Panc1 (cell line): ENCODE data around the gene NHEJ1. TPM values are rescaled to one million over a fixed set of nuclear protein-coding genes. Genes with fewer than 3 reads are reported as not detected.

Source experiments
- ATAC-seq: fragments of 200-7000 bp; cut with Tn5 transposase; 2 replicates; pipeline ENCODE4 v1.9.1; 2020; ENCODE audit warnings: mild to moderate bottlenecking, moderate library complexity
- BruUV-seq: library from RNA; stranded (reverse); fragments of 400-500 nt; replicated peaks from 2 replicates; lab custom pipeline; 2021; lab: Mats Ljungman, UMichigan
- CTCF ChIA-PET: fragments of 300-600 bp; sonication (Branson Sonifier 250); formaldehyde crosslinking; loops from one replicate; lab custom pipeline; 2022; ENCODE audit warnings: antibody characterized with exemption; lab: Charles Lee
- POLR2A ChIA-PET: fragments of 300-600 bp; sonication (Branson Sonifier 250); formaldehyde crosslinking; loops from one replicate; lab custom pipeline; 2022; ENCODE audit warnings: antibody characterized with exemption; lab: Charles Lee
- DNase-seq: peaks from one replicate; pipeline ENCODE4 v3.0.0-alpha.2; 2010; ENCODE audit warnings: low read depth, low spot score
- H3K27ac ChIP-seq: 2 replicates; pipeline ENCODE4 v1.5.1; 2011; ENCODE audit warnings: mild to moderate bottlenecking, low read length, inconsistent platforms
- H3K27me3 ChIP-seq: fragments of 200-500 bp; sonication (Bioruptor generic); 2 replicates; pipeline ENCODE4 v1.6.0; 2014; ENCODE audit warnings: low read length, inconsistent platforms; ENCODE audit not compliant: control insufficient read depth, insufficient read depth
- H3K36me3 ChIP-seq: fragments of 200-500 bp; sonication (Bioruptor generic); 2 replicates; pipeline ENCODE4 v1.5.1; 2014; ENCODE audit warnings: inconsistent platforms, mild to moderate bottlenecking, low read length, moderate library complexity; ENCODE audit not compliant: control insufficient read depth, insufficient read depth
- H3K4me1 ChIP-seq: 2 replicates; pipeline ENCODE4 v1.5.1; 2011; ENCODE audit warnings: inconsistent platforms, mild to moderate bottlenecking, low read length, moderate library complexity; ENCODE audit not compliant: control insufficient read depth, insufficient read depth
- H3K4me3 ChIP-seq, 2 experiments: 2 replicates each; pipeline ENCODE4 v1.5.1; 2011 to 2012; ENCODE audit warnings: low read depth in 2 of 2, low read length in 2 of 2, mild to moderate bottlenecking in 2 of 2, inconsistent platforms in 1 of 2, moderate library complexity in 1 of 2
- H3K9me3 ChIP-seq: fragments of 200-500 bp; sonication (Bioruptor generic); 2 replicates; pipeline ENCODE4 v1.5.1; 2014; ENCODE audit warnings: low read depth, mild to moderate bottlenecking, inconsistent platforms, low read length, moderate library complexity; ENCODE audit not compliant: control insufficient read depth, insufficient read depth
- POLR2AphosphoS5 ChIP-seq: IDR thresholded peaks from 2 replicates; pipeline ENCODE4 v1.6.1; 2012; ENCODE audit warnings: mild to moderate bottlenecking, low read depth, low read length, moderate library complexity
- SIN3A ChIP-seq: IDR thresholded peaks from 2 replicates; pipeline ENCODE4 v1.6.1; 2012; ENCODE audit warnings: low read depth, mild to moderate bottlenecking, low read length, moderate library complexity, borderline replicate concordance; ENCODE audit not compliant: insufficient read depth
- TCF7L2 ChIP-seq: IDR thresholded peaks from 2 replicates; pipeline ENCODE4 v1.6.1; 2011; ENCODE audit warnings: mild to moderate bottlenecking, low read depth, low read length, inconsistent platforms
- in situ Hi-C: cut with HindIII; loops from 2 replicates; pipeline ENCODE4 v1.10.0; 2016; ENCODE audit warnings: low sequenced_read_pairs, low pct_unique_long_range_greater_than_20kb
- intact Hi-C: fragments of 100-400 bp; cut with micrococcal nuclease; formaldehyde crosslinking; loops from one replicate; pipeline ENCODE4 v1.10.0; 2022; ENCODE audit not compliant: unreplicated experiment
- total RNA-seq: library from RNA; stranded (reverse); gene quantifications from one replicate; pipeline ENCODE4 v1.2.1, GENCODE V29; 2021; ENCODE audit not compliant: unreplicated experiment
- TF ChIP-seq, protein P1 (sequence below): fragments of 450-650 bp; IDR thresholded peaks from 2 replicates; pipeline ENCODE4 v1.5.1; 2017; ENCODE audit warnings: mild to moderate bottlenecking
- TF ChIP-seq, protein P2 (sequence below), 2 experiments: IDR thresholded peaks; 2 replicates each; pipeline ENCODE4 v1.6.1; 2011 to 2012; ENCODE audit warnings: low read depth in 2 of 2, control low read depth in 1 of 2, low read length in 1 of 2, mild to moderate bottlenecking in 1 of 2, moderate library complexity in 1 of 2; ENCODE audit not compliant: insufficient read depth in 1 of 2

The NHEJ1 gene
- total RNA-seq, 1 experiment from 2014 or later = 18.2 TPM

GRCh38 chr2:219054956-219055903, 105.4 kb downstream of the NHEJ1 start:
- TF ChIP-seq, protein P1, sequence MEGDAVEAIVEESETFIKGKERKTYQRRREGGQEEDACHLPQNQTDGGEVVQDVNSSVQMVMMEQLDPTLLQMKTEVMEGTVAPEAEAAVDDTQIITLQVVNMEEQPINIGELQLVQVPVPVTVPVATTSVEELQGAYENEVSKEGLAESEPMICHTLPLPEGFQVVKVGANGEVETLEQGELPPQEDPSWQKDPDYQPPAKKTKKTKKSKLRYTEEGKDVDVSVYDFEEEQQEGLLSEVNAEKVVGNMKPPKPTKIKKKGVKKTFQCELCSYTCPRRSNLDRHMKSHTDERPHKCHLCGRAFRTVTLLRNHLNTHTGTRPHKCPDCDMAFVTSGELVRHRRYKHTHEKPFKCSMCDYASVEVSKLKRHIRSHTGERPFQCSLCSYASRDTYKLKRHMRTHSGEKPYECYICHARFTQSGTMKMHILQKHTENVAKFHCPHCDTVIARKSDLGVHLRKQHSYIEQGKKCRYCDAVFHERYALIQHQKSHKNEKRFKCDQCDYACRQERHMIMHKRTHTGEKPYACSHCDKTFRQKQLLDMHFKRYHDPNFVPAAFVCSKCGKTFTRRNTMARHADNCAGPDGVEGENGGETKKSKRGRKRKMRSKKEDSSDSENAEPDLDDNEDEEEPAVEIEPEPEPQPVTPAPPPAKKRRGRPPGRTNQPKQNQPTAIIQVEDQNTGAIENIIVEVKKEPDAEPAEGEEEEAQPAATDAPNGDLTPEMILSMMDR = no peak
- TF ChIP-seq TCF7L2 (no peak), POLR2AphosphoS5 (no peak), SIN3A (no peak)
- TF ChIP-seq, protein P2, sequence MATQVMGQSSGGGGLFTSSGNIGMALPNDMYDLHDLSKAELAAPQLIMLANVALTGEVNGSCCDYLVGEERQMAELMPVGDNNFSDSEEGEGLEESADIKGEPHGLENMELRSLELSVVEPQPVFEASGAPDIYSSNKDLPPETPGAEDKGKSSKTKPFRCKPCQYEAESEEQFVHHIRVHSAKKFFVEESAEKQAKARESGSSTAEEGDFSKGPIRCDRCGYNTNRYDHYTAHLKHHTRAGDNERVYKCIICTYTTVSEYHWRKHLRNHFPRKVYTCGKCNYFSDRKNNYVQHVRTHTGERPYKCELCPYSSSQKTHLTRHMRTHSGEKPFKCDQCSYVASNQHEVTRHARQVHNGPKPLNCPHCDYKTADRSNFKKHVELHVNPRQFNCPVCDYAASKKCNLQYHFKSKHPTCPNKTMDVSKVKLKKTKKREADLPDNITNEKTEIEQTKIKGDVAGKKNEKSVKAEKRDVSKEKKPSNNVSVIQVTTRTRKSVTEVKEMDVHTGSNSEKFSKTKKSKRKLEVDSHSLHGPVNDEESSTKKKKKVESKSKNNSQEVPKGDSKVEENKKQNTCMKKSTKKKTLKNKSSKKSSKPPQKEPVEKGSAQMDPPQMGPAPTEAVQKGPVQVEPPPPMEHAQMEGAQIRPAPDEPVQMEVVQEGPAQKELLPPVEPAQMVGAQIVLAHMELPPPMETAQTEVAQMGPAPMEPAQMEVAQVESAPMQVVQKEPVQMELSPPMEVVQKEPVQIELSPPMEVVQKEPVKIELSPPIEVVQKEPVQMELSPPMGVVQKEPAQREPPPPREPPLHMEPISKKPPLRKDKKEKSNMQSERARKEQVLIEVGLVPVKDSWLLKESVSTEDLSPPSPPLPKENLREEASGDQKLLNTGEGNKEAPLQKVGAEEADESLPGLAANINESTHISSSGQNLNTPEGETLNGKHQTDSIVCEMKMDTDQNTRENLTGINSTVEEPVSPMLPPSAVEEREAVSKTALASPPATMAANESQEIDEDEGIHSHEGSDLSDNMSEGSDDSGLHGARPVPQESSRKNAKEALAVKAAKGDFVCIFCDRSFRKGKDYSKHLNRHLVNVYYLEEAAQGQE (IDR thresholded peaks at IDR 0.05; ENCODE audit: insufficient read depth in 1 of 2, low read depth in 2 of 2, low read length in 1 of 2) = no peak
- CTCF ChIA-PET = interaction anchor here (1.3 to 1.4 kb wide), 2 partner anchors 14 to 100 kb away, joined by 3 read pairs; partner anchors contain the start of gene CFAP65
- in situ Hi-C loops (no loop called here), intact Hi-C loops (loop anchor here (5.0 to 10.0 kb wide), 3 partner anchors 62 to 250 kb away; partner anchors contain the start of gene PTPRN)
- Histone ChIP-seq H3K36me3 (no peaks in the 10 kb centered on the region), H3K9me3 (no peaks in the 10 kb centered on the region), H3K27ac (no peak overlapping the region), H3K4me3 (no peak overlapping the region), H3K4me1 (peaks cover 15% of the 10 kb centered on the region), H3K27me3 (peaks cover 9% of the 10 kb centered on the region; the same call in 1 of the 2 replicates)
- BruUV-seq = no TSS peak
- DNase-seq (no peak), ATAC-seq (no peak)
- POLR2A ChIA-PET = interaction anchor here (0.6 kb wide), 1 partner anchor 44 kb away, joined by 3 read pairs; no protein-coding TSS in a partner anchor

GRCh38 chr2:219049282-219049681, 111.3 kb downstream of the NHEJ1 start:
- Histone ChIP-seq H3K4me1 (no peaks in the 10 kb centered on the region), H3K9me3 (no peaks in the 10 kb centered on the region), H3K27ac (no peak overlapping the region), H3K4me3 (no peak overlapping the region), H3K27me3 (peaks cover 12% of the 10 kb centered on the region), H3K36me3 (no peaks in the 10 kb centered on the region)
- in situ Hi-C loops (no loop called here), intact Hi-C loops (no loop called here)
- CTCF ChIA-PET = no interaction called here
- DNase-seq (no peak), ATAC-seq (peak; percentile 39; the same call in 1 of the 2 replicates)
- POLR2A ChIA-PET = no interaction called here
- no TSS peak for BruUV-seq
- no peak for TF ChIP-seq SIN3A
- TF ChIP-seq, protein P1 = no peak
- TF ChIP-seq, protein P2 (IDR thresholded peaks at IDR 0.05; ENCODE audit: insufficient read depth in 1 of 2, low read depth in 2 of 2, low read length in 1 of 2) = no peak
- TF ChIP-seq TCF7L2 = no peak
